Activated CD8-positive, alpha-beta T cell treated with anti-CD3 and anti-CD28 coated beads, Interleukin-2, amount 10 ng/mL, durations not matched to agents 7 days and 5 days (primary cell): ENCODE measurements around the gene NCKAP5. TPM values are rescaled to one million over a fixed set of nuclear protein-coding genes. Genes with fewer than 3 reads are reported as not detected.

Experiments
- ATAC-seq: fragments of 150-1000 bp; cut with Tn5 transposase; one replicate; pipeline ENCODE4 v1.10.0; 2021; ENCODE audit warnings: moderate library complexity
- CTCF ChIA-PET: fragments of 350-600 bp; sonication (Branson Sonifier 250); formaldehyde crosslinking; loops from one replicate; lab custom pipeline; 2021; ENCODE audit warnings: antibody characterized with exemption; lab: Charles Lee
- POLR2A ChIA-PET: fragments of 350-600 bp; sonication (Branson Sonifier 250); formaldehyde crosslinking; loops from one replicate; lab custom pipeline; 2021; ENCODE audit warnings: antibody characterized with exemption; lab: Charles Lee
- DNase-seq: peaks from one replicate; pipeline ENCODE4 v3.0.0-alpha.2; 2020
- H3K27ac Mint-ChIP-seq: one replicate; pipeline ENCODE4 v1.8.0; 2021; ENCODE audit warnings: mild to moderate bottlenecking, mixed read lengths
- H3K27me3 Mint-ChIP-seq: one replicate; pipeline ENCODE4 v1.8.0; 2021; ENCODE audit warnings: low read depth, mixed read lengths
- H3K36me3 Mint-ChIP-seq: one replicate; pipeline ENCODE4 v1.8.0; 2021; ENCODE audit warnings: low read depth, mixed read lengths
- H3K4me1 Mint-ChIP-seq: one replicate; pipeline ENCODE4 v1.8.0; 2021; ENCODE audit warnings: low read depth, mixed read lengths
- H3K4me3 Mint-ChIP-seq: one replicate; pipeline ENCODE4 v1.8.0; 2021; ENCODE audit warnings: mild to moderate bottlenecking, mixed read lengths
- H3K9me3 Mint-ChIP-seq: one replicate; pipeline ENCODE4 v1.8.0; 2022; ENCODE audit warnings: mixed read lengths; ENCODE audit not compliant: insufficient read depth
- total RNA-seq, 2 experiments: library from RNA; stranded (reverse); gene quantifications; one replicate each; pipeline ENCODE4 v1.2.3, GENCODE V29; 2021

Gene NCKAP5
- total RNA-seq, 2 experiments from 2014 or later: not detected

GRCh38 chr2:133286326-133286922 lies 281.8 kb downstream of the NCKAP5 start:
- H3K4me3 Mint-ChIP-seq: no peak overlapping the region
- no peak for DNase-seq
- no peak overlapping the region for H3K27ac Mint-ChIP-seq
- no peaks in the 10 kb centered on the region for H3K4me1 Mint-ChIP-seq
- H3K36me3 Mint-ChIP-seq: no peaks in the 10 kb centered on the region
- no peaks in the 10 kb centered on the region for H3K27me3 Mint-ChIP-seq
- ATAC-seq: no peak
- no peaks in the 10 kb centered on the region for H3K9me3 Mint-ChIP-seq
- ChIA-PET CTCF (no interaction called here), POLR2A (interaction anchor here (0.6 kb wide), 1 partner anchor 37 kb away, joined by 5 read pairs; no protein-coding TSS in a partner anchor)

DNA sequence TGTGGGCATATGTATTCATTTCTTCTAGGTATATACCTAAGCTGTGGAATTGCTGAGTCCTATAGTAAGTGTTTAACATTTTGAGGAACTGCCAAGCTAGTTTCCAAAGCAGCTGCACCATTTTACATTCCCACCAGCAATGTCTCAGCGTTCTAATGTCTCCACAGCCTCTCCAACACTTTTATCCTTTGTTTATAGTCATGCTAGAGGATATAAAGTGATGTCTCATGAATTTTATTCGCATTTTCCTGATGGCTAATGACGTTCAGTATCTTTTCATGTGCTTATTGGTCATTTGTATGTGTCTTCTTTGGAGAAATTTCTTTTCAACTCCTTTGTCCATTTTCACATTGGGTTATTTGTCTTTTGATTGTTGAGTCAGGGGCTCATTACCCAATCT lies 295.2 kb downstream of the NCKAP5 start:
- ATAC-seq (no peak), DNase-seq (no peak)
- Mint-ChIP-seq H3K9me3 (no peaks in the 10 kb centered on the region), H3K36me3 (no peaks in the 10 kb centered on the region), H3K27ac (no peak overlapping the region), H3K4me3 (no peak overlapping the region), H3K4me1 (no peaks in the 10 kb centered on the region), H3K27me3 (peaks cover 2% of the 10 kb centered on the region)
- ChIA-PET POLR2A (no interaction called here), CTCF (no interaction called here)

DNA sequence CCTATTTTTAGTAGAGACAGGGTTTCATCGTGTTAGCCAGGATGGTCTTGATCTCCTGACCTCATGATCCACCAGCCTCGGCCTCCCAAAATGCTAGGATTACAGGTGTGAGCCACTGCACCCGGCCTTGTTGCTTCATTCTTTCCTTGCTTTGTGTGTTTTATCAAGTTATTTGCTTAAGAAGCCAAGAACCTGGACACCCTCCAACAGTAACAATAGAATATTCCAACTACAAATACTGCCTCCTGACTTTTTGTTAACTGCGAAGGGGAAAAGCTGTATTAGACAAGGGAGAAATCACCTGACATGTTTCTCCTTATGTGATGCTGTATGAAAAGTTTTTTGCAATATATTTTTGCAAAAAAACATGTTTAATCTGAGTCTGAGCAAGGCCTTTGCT lies 297.2 kb downstream of the NCKAP5 start:
- H3K9me3 Mint-ChIP-seq: no peaks in the 10 kb centered on the region
- ChIA-PET CTCF (no interaction called here), POLR2A (no interaction called here)
- H3K27ac Mint-ChIP-seq: no peak overlapping the region
- no peak for DNase-seq
- H3K4me3 Mint-ChIP-seq: no peak overlapping the region
- H3K27me3 Mint-ChIP-seq: peaks cover 6% of the 10 kb centered on the region
- H3K4me1 Mint-ChIP-seq: no peaks in the 10 kb centered on the region
- no peak for ATAC-seq
- H3K36me3 Mint-ChIP-seq: no peaks in the 10 kb centered on the region

DNA sequence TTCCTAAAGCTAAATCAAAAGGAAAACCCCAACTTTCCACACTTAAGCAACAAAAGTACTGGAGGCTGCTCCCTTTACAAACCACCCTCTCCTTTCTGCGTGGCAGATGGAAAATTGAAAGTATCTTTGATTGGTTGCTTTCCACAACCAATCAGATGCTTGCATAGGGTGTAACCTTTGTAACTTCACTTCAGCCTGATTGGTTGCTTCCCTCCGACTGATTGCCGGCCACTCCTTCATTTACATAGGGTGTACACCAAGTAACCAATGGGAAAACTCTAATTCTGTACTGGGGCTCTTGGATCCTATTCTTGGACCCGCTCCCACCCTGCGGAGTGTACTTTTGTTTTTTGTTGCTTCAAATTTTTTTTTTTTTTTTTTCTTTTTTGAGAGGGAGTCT lies 297.7 kb downstream of the NCKAP5 start:
- Mint-ChIP-seq H3K4me1 (no peaks in the 10 kb centered on the region), H3K36me3 (no peaks in the 10 kb centered on the region), H3K9me3 (no peaks in the 10 kb centered on the region), H3K4me3 (no peak overlapping the region), H3K27ac (no peak overlapping the region), H3K27me3 (peaks cover 7% of the 10 kb centered on the region)
- POLR2A ChIA-PET: no interaction called here
- DNase-seq (no peak), ATAC-seq (no peak)
- CTCF ChIA-PET: no interaction called here

- H3K9me3 Mint-ChIP-seq: no peaks in the 10 kb centered on the region
- H3K36me3 Mint-ChIP-seq: no peaks in the 10 kb centered on the region
- no peaks in the 10 kb centered on the region for H3K4me1 Mint-ChIP-seq
- H3K4me3 Mint-ChIP-seq: no peak overlapping the region
- CTCF ChIA-PET: no interaction called here
- H3K27ac Mint-ChIP-seq: no peak overlapping the region
- no peak for ATAC-seq
- POLR2A ChIA-PET: no interaction called here
- peaks cover 13% of the 10 kb centered on the region for H3K27me3 Mint-ChIP-seq
- DNase-seq: no peak
Observed at GRCh38 chr2:133266926-133267590, 301.2 kb downstream of the NCKAP5 start.

DNA sequence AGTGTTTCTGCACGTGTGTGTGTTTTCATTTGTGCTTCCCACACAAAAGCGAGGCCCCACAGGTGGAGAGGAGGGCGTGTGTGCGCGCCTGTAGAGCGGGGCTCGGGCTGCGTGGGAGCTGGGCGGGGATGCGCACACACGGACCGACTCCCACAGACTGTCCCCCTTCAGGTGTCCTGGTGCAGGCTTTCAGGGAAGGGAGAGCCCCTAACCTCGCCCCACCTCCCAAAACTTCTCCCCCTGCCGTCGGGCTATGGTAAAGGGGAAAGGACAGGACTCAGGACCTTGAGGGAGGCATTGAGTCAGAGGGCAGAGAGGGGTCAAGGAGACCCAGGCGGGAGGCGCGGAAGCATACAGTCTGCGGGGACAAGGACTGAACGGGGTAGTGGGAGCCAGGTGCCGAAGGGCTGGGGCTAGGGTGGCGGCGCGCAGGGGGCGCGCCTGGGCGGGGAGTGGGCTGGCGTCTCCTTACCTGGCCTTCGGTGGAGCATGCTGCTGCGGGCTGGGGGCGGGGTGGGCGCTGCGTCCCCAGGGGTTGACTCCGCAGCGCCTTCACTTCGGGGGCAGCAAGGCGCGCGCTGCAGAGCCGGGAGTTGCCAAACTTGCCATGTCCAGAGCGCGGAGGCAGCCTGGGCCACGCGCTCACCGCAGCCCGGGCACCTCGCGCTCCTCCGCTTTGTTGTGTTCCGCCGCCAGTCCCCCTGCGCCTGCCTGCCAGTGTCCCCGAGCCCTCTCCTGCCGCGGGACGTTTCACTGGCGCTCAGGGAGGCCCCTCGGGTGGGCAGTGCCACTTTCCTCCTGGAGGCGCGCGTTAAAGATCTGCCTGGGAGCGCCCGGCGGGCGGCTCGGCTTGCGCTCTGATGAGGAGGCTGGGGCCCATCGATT lies 302.0 kb downstream of the NCKAP5 start:
- DNase-seq (no peak), ATAC-seq (no peak)
- Mint-ChIP-seq H3K27me3 (peaks cover 13% of the 10 kb centered on the region), H3K27ac (no peak overlapping the region), H3K4me1 (no peaks in the 10 kb centered on the region), H3K36me3 (no peaks in the 10 kb centered on the region), H3K9me3 (no peaks in the 10 kb centered on the region), H3K4me3 (no peak overlapping the region)
- ChIA-PET CTCF (no interaction called here), POLR2A (no interaction called here)

GRCh38 chr2:133265432-133265949 lies 302.8 kb downstream of the NCKAP5 start:
- Mint-ChIP-seq H3K4me1 (no peaks in the 10 kb centered on the region), H3K4me3 (no peak overlapping the region), H3K27ac (no peak overlapping the region), H3K27me3 (peaks cover 13% of the 10 kb centered on the region), H3K9me3 (no peaks in the 10 kb centered on the region), H3K36me3 (no peaks in the 10 kb centered on the region)
- ATAC-seq (no peak), DNase-seq (no peak)
- CTCF ChIA-PET: no interaction called here
- POLR2A ChIA-PET: no interaction called here

DNA sequence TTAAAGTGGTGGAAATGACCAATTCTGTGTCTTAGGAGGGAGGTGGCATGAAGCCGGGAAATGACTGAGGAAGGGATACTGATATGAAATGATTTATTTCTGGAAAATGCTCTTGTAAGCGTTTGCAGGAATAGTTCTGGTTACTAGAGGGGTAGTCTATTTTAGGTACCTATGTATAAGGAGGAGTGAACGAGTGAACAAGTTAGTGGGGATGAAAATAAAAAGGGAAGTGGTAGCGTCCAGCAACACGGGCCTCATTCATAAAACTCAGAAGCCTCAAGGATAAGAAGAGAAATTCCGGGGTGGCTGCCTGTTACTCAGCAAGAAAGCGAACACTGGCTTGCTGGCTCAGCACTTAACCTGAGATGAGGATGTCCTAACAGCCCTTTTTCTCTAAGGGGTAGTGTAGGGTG lies 303.3 kb downstream of the NCKAP5 start:
- ChIA-PET POLR2A (no interaction called here), CTCF (no interaction called here)
- Mint-ChIP-seq H3K36me3 (no peaks in the 10 kb centered on the region), H3K27ac (no peak overlapping the region), H3K4me3 (no peak overlapping the region), H3K27me3 (peaks cover 13% of the 10 kb centered on the region), H3K4me1 (no peaks in the 10 kb centered on the region), H3K9me3 (no peaks in the 10 kb centered on the region)
- no peak for DNase-seq
- no peak for ATAC-seq

DNA sequence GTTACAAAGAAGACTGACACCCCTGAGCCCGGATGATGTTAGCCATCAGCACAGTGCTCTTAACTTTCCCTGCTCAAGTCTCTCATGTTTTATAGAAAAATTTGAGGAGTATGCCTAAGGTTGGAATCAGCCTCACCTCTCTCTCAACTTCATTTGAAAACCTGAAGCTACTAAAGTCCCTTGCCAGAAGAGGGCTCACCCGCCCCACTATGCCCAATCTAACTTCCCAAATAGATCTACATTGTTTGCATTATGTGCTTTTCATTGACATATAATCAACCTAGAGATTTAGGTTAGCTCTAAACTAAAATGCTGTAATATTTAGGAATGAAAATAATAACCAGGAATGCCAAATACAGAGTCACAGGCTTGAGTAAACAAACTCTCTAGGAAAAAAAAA lies 305.4 kb downstream of the NCKAP5 start:
- POLR2A ChIA-PET: no interaction called here
- DNase-seq: no peak
- H3K9me3 Mint-ChIP-seq: no peaks in the 10 kb centered on the region
- H3K27ac Mint-ChIP-seq: no peak overlapping the region
- no peaks in the 10 kb centered on the region for H3K4me1 Mint-ChIP-seq
- H3K36me3 Mint-ChIP-seq: no peaks in the 10 kb centered on the region
- H3K27me3 Mint-ChIP-seq: peaks cover 11% of the 10 kb centered on the region
- ATAC-seq: no peak
- no peak overlapping the region for H3K4me3 Mint-ChIP-seq
- CTCF ChIA-PET: no interaction called here

- no peak for DNase-seq
- Mint-ChIP-seq H3K36me3 (no peaks in the 10 kb centered on the region), H3K4me1 (no peaks in the 10 kb centered on the region), H3K27ac (no peak overlapping the region), H3K9me3 (no peaks in the 10 kb centered on the region), H3K4me3 (no peak overlapping the region), H3K27me3 (no peaks in the 10 kb centered on the region)
- ChIA-PET POLR2A (no interaction called here), CTCF (no interaction called here)
- ATAC-seq: no peak
Observed at GRCh38 chr2:133255360-133255759, 312.9 kb downstream of the NCKAP5 start.

- no peaks in the 10 kb centered on the region for H3K36me3 Mint-ChIP-seq
- ATAC-seq (no peak), DNase-seq (no peak)
- ChIA-PET CTCF (no interaction called here), POLR2A (no interaction called here)
- H3K4me1 Mint-ChIP-seq: no peaks in the 10 kb centered on the region
- H3K4me3 Mint-ChIP-seq: no peak overlapping the region
- H3K9me3 Mint-ChIP-seq: no peaks in the 10 kb centered on the region
- H3K27ac Mint-ChIP-seq: no peak overlapping the region
- H3K27me3 Mint-ChIP-seq: no peaks in the 10 kb centered on the region
Observed at GRCh38 chr2:133253793-133254192, 314.5 kb downstream of the NCKAP5 start.

GRCh38 chr2:133252780-133253355 lies 315.4 kb downstream of the NCKAP5 start:
- H3K4me1 Mint-ChIP-seq: no peaks in the 10 kb centered on the region
- no peak overlapping the region for H3K4me3 Mint-ChIP-seq
- H3K36me3 Mint-ChIP-seq: no peaks in the 10 kb centered on the region
- DNase-seq: no peak
- no peaks in the 10 kb centered on the region for H3K9me3 Mint-ChIP-seq
- ATAC-seq: no peak
- no peak overlapping the region for H3K27ac Mint-ChIP-seq
- H3K27me3 Mint-ChIP-seq: no peaks in the 10 kb centered on the region
- POLR2A ChIA-PET: no interaction called here
- CTCF ChIA-PET: no interaction called here
